ENCODE data around the gene IVNS1ABP.
"Not testable (repeated sequence)": the region's sequence is repeated elsewhere in the genome, so short reads cannot be mapped to it uniquely, and the experiment has no call there.

Gene IVNS1ABP

DNA sequence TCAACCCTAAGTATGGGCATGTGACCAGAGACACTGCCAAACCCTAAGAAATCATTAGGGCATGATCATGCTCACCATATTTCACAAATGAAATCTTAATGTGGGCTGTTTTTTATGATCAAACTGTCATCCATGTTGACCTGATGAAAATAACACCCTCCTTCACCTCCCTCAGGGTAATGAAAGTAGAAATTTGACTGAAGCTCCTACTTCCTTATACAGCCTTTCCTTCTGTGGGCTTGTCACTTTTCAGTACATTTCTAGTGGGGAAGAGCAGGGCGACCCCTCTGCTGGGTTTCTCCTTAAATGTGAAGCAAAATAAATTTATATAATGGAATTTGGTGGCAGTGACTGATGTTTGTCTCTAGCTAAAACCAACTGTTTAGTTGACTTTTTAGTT lies 25.9 kb downstream of the IVNS1ABP start:
- no peak for DNase-seq

DNA sequence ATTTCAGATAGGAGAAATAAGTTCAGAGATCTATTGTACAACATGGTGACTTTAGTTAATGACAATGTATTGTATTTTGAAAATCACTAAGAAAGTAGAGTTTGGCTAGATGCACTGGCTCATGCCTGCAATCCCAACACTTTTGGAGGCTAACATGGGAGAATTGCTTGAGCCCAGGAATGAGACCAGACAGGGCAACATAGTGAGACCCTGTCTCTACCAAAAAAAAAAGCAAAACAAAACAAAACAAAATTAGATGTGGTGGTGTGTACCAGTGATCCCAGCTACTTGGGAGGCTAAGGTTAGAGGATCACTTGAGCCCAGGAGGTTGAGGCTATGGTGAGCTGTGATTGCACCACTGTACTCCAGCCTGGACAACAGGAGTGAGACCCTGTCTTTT lies 27.2 kb downstream of the IVNS1ABP start:
- no peak for DNase-seq

DNA sequence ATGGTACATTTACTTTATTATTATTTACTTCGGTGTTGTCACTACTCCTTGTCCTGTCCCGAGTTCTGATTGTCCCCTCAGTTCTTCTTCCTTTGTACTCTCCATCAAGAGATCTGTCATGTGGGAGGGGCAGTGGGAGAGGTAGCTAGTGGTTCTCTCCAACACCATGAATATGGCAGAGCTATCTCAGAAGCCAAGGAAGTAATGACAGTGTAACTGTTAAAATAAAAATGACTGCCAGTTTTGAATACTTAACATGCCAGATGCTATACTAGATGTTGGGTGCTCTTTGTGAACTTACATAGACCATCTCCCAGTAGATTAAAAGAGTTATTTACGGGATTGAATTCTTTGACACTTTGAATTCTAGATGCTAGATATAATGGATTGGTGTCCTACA lies 28.6 kb downstream of the IVNS1ABP start:
- DNase-seq = no peak

DNA sequence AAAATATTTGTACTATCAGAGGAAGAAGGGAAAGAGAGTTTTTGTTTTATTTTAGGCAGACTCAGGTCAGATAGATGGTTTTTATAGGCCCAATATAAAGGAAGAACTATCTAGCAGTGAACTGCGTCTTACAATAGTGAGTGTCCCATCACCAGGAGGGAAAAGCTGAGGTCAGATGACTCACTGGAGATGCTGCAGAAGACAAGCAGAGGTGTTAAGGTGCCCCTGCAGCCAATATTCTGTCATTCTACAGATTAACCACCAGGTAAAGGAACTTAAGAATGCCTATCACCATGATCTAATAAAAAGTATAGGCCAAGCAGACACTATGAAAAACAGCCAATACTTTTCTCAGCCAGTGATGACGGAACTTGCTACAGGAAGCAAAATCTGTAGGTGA lies 29.6 kb downstream of the IVNS1ABP start:
- DNase-seq = no peak

DNA sequence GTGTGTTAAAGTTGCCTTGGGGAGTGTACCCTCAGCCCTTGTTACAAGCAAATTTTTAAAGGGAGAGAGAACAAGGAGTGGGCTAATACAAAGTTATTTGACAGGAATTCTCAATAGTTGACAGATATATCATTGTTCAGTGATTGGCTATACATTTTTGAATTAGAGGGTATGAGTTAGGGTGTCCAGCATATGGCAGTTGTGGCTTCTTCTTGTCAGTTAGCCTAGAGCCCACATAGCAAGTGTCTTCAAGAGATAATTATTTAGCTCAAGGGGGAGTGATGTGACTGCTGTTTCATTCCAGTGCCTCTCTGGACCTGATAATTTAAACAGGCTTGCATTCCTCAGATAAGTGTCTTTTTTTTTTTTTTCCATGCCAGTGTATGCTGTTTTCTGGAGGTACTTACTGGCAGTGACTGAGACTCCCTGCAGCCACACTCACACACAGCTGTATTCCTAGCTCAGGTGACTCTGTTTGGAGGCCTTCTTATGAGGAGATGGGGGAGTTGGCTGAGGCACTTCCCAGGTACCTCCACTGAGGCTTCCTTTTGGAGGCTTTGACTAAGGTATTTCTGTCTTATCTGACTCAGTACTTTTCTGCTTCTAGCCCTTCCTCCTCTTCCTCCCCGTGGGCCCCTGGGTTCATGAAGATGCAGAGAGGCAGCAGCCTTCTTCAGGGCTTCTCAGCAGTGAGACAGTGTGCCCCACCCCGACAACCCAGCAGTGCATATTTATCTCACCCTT lies 32.3 kb downstream of the IVNS1ABP start:
- DNase-seq = no peak

DNA sequence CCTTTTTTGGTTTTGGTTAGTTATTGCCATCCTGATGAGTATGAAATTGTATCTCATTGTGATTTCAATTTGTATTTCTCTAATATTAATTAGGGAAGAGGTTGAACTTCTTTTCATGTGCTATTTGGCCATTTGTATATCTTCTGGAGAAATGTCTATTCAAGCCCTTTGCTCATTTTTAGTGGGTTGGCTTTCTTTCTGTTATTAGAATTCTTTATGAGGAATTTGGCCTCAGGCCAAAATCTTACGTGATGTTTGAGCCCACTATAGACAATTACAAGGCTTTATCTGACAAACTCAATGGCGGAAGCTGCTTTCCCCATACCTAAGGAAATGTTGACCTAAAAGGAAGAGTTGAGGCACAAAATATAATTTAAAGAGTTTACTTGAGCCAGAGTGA lies 32.9 kb downstream of the IVNS1ABP start:
- DNase-seq = no peak

DNA sequence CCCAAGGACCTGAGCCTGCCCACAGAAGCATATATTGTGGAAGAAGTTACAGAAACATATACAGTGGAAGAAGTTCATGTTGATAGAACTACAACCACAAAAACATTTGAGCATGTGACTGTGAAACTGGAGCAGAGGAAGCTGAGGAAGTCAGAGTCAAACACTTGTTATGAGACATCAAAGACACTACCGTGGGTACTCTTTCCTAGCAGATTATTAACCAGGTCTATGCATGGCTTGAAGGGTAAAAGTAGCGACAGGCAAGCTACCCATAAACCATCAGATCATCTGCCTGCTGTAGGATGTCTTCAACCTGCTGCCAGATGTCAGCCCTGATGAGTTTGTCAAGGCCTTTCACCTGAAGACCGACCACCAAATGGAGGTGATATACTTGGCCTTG lies 35.8 kb downstream of the IVNS1ABP start:
- DNase-seq = peak in 1 of 2 donors; percentile 54

DNA sequence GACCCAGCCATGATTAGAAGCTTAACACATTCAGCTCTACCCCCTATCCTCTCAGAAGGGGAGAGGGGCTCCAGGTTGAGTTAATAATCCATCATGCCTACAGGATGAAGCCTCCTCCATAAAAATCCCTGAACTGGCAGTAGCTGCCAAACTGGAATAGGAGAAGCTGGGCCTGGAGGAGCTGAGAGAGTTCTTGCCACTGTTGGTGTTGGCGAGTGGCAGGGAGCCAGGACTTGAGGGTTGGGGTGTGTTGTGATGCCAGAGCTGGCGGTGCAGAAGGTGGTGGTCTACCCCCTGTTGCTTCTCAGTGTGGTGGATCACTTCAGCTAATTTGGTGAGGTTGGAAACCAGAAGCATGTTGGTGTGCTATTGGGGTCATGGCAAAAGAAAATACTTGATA lies 36.5 kb downstream of the IVNS1ABP start:
- DNase-seq = no peak

DNA sequence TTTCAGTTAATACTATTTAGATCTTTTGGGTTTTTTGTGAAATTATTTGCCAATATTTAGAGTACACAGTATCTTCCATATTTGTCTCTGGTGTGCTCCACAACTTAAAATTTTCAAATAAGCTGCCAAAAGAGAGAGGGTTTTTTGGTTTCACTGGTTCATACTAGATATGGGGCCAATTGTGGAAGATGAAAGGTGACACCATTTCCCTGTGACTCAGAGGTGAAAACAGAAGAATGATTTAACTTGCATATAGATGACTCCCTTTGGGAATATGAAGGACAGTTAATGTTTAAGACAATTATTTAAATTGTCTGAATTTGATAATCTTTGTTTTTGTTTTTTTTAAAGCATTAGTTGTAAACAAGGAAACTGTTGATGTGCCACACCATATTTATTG lies 37.5 kb downstream of the IVNS1ABP start:
- DNase-seq = no peak

DNA sequence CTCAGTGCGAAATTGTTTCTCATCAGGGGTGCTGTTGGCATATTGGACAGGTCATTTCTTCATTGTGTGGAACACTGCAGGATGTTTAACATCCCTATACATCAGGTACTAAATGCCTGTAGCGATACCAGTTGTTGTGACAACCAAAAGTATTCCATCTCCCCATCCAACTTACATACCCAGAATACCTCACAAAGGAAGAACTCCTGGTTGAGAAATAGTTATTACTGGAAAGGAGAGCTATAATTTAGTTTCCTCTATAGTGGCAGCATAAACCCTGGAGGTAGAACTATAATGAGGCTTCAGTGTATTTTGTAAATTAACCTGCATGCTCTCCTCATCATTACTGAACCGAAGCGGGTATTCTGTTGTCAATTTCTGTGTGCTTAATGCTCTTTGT lies 45.1 kb downstream of the IVNS1ABP start:
- DNase-seq = no peak

DNA sequence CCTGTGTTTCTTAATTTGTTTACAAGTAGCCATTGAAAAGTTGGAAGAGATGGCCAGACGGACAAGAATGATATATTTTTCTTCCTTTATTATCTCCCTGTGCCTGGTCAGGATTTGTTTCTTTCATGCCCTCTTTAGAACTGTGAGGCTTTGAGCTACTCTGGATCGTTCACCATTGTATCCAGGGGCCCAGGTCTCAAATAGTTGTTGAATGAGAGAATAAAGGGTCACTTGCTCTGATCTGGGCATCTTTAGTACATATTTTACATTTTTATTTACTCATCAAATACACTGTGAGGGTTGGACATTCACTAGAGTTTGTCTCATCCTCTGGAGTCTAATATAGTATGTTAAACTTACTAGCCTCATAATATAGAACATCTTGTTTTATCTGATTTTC lies 48.7 kb downstream of the IVNS1ABP start:
- DNase-seq = no peak

DNA sequence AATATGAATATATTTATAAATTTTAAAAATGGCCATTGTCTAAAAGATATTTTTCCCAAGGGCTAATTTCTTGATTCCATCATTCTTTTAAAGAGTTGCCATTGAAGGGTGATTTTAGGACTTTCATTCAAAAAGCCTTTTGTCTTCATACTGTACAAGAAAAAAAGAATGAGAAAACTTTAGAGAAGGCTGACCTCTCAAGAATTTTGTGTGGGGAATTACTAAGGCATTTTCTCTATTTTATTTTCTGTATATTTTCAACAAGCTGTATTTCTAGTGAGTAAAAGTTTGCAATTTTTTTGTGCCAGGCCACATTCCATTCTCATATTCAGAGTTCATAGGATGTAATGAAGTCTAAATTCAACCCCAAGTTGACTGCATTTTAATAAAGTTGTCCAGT lies 49.3 kb downstream of the IVNS1ABP start:
- DNase-seq = no peak

DNA sequence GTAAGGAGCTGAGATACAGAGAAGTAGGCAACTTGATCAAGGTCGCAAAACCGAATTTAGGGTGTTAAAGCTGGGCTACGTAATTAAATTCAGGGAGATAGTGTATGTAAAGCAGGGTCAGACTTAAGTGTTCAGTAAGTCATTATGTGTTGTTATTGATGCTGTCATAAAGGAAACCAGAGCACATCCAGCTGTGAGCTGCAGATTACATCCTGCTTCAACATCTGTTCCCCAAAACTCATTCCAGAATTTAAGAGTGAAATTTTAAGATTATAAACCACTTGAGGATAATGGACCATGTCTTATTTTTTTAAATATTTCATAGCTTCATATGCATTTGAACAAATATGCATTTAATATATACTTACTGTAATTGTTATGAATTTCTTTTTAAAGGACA lies 49.7 kb downstream of the IVNS1ABP start:
- DNase-seq = no peak

DNA sequence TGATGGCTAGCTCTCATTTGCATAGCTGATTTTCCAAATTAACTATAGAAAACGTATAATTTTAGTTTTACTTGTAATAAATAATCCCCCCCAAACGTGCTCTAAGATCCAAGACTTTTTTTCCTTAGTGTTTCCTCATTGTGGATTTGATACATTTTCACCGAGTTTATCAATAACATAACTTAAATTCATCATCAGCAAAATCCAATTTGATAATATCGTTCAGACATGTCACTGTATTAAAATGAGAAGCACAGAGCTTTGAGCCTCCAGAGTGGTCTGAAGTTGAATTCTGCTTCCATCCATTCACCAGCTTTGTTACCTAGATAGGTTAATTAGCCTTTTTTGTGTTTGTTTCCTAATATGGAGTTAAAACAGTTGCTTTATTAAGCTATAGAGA lies 51.7 kb downstream of the IVNS1ABP start:
- no peak for DNase-seq

DNA sequence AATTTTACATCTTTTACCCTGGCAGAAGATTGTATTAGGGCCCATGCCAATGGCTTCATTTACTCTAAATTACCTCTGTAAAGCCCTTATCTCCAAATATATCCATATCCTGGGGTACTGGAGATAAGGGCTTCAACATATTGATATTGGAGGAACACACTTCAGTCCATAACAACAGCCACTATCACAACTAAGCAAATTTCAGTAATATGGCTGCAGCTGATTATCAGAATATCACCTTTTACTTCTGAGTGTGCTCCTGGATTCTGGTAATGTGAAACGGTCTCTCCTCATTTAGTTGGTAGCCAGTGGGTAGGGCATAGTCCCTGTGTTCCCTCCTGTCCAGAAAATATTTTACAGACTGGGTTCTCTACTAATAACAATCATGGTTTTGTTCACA lies 53.3 kb downstream of the IVNS1ABP start:
- no peak for DNase-seq

DNA sequence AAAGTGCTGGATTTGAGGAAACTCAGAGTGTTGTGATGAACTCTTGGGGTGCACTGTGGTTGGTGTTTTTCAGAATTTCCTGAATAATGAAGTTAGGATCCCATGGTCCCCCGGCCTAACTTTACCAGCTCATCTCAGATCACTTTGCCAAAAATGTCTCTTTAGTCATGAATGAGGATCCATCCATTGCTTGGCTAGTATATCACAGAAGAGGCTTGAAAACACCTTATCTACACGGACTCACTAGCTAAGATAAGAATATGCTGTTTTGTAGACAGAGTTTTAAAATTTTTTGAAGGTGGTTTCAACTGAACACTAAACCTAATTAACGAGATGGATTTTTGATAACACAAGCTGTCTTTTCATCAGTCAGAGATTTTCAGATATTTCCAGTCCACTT lies 53.8 kb downstream of the IVNS1ABP start:
- DNase-seq = no peak

DNA sequence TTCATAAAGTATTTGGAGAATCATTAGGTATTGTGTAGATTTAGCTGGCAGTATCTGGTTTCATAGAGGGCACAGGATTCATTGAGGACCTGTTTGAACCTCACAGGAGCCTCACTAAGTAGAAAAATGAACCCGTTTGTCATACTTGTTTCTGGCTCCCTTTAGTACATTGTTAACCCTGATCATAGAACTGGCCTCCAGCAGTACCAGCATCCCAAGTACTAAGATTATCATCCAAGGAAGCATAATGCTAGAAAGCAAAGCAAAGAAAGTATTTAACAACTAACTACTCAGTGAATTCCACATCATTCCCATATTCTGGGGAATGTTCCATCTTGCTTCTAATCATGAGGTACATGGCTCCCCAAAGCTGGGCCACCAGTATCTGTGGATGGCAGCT lies 54.9 kb downstream of the IVNS1ABP start:
- DNase-seq = no peak

DNA sequence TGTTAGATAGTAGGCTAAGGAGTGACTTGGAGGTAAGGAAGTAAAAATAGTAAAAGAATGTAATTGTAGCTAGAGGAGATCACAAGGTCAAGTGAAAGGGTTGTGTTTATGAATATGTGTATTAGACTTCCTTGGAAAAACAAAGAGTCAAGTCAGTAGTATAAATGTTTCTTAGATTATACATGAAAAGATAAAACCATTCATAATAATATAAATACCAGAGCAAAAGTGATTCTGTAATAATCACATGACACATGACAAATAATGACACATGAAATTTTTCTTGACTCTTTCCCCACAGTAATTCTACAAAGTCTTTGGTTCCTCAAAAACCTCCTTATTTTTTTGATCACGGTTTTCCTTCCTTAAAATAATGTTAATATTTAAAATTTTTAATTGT lies 56.4 kb downstream of the IVNS1ABP start:
- DNase-seq = no peak

DNA sequence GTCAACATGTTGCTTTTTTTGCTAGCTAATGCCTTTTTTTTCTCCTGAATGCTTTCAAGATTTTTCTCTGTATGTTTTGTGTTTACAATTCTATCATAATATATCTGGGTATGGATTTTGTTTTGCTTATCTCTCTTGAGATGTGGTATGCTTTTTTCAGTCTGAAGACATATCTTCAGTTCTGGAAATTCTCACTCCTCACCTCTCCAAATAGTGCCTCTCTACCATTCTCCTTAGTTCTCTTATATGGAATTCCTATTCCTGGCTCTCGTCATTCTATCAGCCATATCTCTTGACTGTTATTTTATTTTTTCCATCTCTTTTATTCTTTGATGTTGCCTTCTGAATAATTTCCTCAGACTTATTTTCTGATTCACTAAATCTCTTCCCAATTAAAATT lies 58.4 kb downstream of the IVNS1ABP start:
- no peak for DNase-seq

DNA sequence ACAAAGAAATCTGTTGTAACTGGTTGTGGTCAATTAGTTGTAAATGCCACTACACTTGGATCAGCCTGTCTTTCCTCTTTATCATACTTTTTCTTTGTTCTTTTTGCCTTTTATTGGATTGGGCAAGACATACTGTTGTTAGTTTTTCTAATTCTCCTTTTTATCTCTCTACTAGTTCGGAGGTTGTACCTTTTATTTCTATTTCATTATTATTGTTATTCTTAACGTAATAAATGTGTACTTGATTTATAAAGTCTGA lies 59.2 kb downstream of the IVNS1ABP start:
- no peak for DNase-seq

DNA sequence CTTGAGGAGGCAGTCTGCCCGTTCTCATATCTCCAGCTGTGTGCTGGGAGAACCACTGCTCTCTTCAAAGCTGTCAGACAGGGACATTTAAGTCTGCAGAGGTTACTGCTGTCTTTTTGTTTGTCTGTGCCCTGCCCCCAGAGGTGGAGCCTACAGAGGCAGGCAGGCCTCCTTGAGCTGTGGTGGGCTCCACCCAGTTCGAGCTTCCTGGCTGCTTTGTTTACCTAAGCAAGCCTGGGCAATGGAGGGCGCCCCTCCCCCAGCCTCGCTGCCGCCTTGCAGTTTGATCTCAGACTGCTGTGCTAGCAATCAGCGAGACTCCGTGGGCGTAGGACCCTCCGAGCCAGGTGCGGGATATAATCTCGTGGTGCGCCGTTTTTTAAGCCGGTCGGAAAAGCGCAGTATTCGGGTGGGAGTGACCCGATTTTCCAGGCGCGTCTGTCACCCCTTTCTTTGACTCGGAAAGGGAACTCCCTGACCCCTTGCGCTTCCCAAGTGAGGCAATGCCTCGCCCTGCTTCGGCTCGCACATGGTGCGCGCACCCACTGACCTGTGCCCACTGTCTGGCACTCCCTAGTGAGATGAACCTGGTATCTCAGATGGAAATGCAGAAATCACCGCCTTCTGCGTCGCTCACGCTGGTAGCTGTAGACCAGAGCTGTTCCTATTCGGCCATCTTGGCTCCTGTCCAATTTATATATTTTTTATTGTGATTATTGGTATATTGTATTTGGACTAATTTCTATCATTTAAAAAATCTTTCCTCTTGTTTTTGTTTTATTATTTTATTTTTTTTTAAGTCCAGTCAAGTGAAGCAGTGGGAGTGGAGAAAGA lies 59.7 kb downstream of the IVNS1ABP start:
- DNase-seq = not testable (repeated sequence)

DNA sequence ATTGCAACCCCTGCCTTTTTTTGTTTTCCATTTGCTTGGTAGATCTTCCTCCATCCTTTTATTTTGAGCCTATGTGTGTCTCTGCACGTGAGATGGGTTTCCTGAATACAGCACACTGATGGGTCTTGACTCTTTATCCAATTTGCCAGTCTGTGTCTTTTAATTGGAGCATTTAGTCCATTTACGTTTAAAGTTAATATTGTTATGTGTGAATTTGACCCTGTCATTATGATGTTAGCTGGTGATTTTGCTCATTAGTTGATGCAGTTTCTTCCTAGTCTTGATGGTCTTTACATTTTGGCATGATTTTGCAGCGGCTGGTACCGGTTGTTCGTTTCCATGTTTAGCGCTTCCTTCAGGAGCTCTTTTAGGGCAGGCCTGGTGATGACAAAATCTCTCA lies 61.4 kb downstream of the IVNS1ABP start:
- DNase-seq = not testable (repeated sequence)

DNA sequence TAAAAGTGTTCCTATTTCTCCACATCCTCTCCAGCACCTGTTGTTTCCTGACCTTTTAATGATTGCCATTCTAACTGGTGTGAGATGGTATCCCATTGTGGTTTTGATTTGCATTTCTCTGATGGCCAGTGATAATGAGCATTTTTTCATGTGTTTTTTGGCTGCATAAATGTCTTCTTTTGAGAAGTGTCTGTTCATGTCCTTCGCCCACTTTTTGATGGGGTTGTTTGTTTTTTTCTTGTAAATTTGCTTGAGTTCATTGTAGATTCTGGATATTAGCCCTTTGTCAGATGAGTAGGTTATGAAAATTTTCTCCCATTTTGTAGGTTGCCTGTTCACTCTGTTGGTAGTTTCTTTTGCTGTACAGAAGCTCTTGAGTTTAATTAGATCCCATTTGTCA lies 64.6 kb downstream of the IVNS1ABP start:
- DNase-seq = not testable (repeated sequence)

DNA sequence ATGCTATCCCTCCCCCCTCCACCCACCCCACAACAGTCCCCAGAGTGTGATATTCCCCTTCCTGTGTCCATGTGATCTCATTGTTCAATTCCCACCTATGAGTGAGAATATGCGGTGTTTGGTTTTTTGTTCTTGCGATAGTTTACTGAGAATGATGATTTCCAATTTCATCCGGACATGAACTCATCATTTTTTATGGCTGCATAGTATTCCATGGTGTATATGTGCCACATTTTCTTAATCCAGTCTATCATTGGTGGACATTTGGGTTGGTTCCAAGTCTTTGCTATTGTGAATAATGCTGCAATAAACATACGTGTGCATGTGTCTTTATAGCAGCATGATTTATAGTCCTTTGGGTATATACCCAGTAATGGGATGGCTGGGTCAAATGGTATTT lies 65.1 kb downstream of the IVNS1ABP start:
- not testable (repeated sequence) for DNase-seq

DNA sequence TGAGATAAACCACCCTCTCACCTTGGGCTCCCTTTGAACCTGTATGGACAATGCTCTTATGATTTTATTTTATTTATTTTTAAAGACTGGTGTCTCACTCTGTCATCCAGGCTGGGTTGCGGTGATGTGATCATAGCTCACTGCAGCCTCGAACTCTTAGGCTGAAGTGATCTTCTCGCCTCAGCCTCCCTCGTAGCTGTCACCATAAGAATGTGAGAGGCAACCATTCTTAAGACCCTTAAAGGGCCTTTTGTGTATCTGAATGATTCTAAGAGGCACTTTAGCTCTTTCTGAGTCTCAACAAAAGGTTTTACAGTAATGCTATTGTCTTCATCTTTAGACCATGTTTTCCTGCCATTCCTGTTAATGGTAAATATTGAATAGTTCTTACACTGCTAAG lies 67.0 kb downstream of the IVNS1ABP start:
- no peak for DNase-seq

Measured in CD4-positive, alpha-beta T cell treated with Interferon alpha-2 for 1 hour (primary cell).